GM18507 (cell line): ENCODE data around the gene CFAP99.

ENCODE experiments used
- DNase-seq: peaks from one replicate; pipeline ENCODE4 v3.0.0; 2011; ENCODE audit warnings: low read depth; ENCODE audit not compliant: insufficient read length; ENCODE audit errors: extremely low spot score
- FAIRE-seq: peaks from 2 replicates; lab custom pipeline; 2011; peaks lifted over from hg19 to GRCh38; lab: Jason Lieb, UNC

CFAP99 gene

GRCh38 chr4:2389691-2390090 is 29.1 kb upstream of the CFAP99 start:
- DNase-seq (no peak), FAIRE-seq (no peak)

GRCh38 chr4:2390146-2390545 is 28.6 kb upstream of the CFAP99 start:
- no peak for DNase-seq
- no peak for FAIRE-seq

- DNase-seq, result no peak
- FAIRE-seq, result no peak
These were observed 27.9 kb upstream of the CFAP99 start for GRCh38 chr4:2390784-2391421.

GRCh38 chr4:2393353-2394270 is 25.1 kb upstream of the CFAP99 start:
- DNase-seq (no peak), FAIRE-seq (no peak)

- no peak for FAIRE-seq
These were observed 24.2 kb upstream of the CFAP99 start for GRCh38 chr4:2394528-2394927.

GRCh38 chr4:2395038-2395437 is 23.7 kb upstream of the CFAP99 start:
- no peak for DNase-seq
- no peak for FAIRE-seq

More at GRCh38 chr4:2394528-2394927, 24.2 kb upstream of the CFAP99 start:
- DNase-seq, result no peak

- FAIRE-seq, result no peak
These were observed 23.2 kb upstream of the CFAP99 start for GRCh38 chr4:2395584-2395983.

GRCh38 chr4:2396781-2397368 is 21.9 kb upstream of the CFAP99 start:
- FAIRE-seq (no peak), DNase-seq (no peak)

More at GRCh38 chr4:2395584-2395983, 23.2 kb upstream of the CFAP99 start:
- DNase-seq, result no peak

GRCh38 chr4:2397596-2398379 is 21.0 kb upstream of the CFAP99 start:
- FAIRE-seq, result no peak
- no peak for DNase-seq

- FAIRE-seq, result no peak
- no peak for DNase-seq
These were observed 19.5 kb upstream of the CFAP99 start for GRCh38 chr4:2399216-2399615.

- no peak for FAIRE-seq
These were observed 19.0 kb upstream of the CFAP99 start for GRCh38 chr4:2399631-2400190.

GRCh38 chr4:2400841-2401609 is 17.7 kb upstream of the CFAP99 start:
- DNase-seq (no peak), FAIRE-seq (no peak)

More at GRCh38 chr4:2399631-2400190, 19.0 kb upstream of the CFAP99 start:
- DNase-seq, result no peak

- FAIRE-seq, result no peak
These were observed 17.2 kb upstream of the CFAP99 start for GRCh38 chr4:2401610-2401983.

GRCh38 chr4:2402048-2402842 is 16.5 kb upstream of the CFAP99 start:
- DNase-seq (no peak), FAIRE-seq (no peak)

More at GRCh38 chr4:2401610-2401983, 17.2 kb upstream of the CFAP99 start:
- DNase-seq, result no peak

- FAIRE-seq (no peak), DNase-seq (no peak)
These were observed 15.8 kb upstream of the CFAP99 start for GRCh38 chr4:2402941-2403340.

- no peak for DNase-seq
- FAIRE-seq, result no peak
These were observed 12.3 kb upstream of the CFAP99 start for GRCh38 chr4:2406406-2406805.

- DNase-seq, result no peak
- no peak for FAIRE-seq
These were observed 11.8 kb upstream of the CFAP99 start for GRCh38 chr4:2406920-2407319.

- no peak for FAIRE-seq
These were observed 10.8 kb upstream of the CFAP99 start for GRCh38 chr4:2407991-2408342.

More at GRCh38 chr4:2407991-2408342, 10.8 kb upstream of the CFAP99 start:
- DNase-seq, result no peak
